Activated T-helper 1 cell treated with anti-CD3 and anti-CD28 coated beads, Interleukin-2, amount 50 U/mL, for 16 hours (primary cell): ENCODE results near the gene CLP1.
"Not testable (repeated sequence)": the region's sequence is repeated elsewhere in the genome, so short reads cannot be mapped to it uniquely, and the experiment has no call there.

ENCODE experiments used
- DNase-seq, 2 donors: peaks; one replicate each; pipeline ENCODE4 v3.0.0-alpha.2; 2020; ENCODE audit warnings: low read depth in 1 of 2, low spot score in 1 of 2

CLP1 gene

DNA sequence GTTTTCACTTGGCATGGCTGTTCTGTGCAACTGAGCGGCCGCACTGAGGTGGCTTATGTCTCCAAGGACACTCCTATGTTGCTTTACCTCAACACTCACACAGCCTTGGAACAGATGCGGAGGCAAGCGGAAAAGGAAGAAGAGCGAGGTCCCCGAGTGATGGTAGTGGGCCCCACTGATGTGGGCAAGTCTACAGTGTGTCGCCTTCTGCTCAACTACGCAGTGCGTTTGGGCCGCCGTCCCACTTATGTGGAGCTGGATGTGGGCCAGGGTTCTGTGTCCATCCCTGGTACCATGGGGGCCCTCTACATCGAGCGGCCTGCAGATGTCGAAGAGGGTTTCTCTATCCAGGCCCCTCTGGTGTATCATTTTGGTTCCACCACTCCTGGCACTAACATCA is 2.1 kb downstream of the CLP1 start:
- no peak for DNase-seq

DNA sequence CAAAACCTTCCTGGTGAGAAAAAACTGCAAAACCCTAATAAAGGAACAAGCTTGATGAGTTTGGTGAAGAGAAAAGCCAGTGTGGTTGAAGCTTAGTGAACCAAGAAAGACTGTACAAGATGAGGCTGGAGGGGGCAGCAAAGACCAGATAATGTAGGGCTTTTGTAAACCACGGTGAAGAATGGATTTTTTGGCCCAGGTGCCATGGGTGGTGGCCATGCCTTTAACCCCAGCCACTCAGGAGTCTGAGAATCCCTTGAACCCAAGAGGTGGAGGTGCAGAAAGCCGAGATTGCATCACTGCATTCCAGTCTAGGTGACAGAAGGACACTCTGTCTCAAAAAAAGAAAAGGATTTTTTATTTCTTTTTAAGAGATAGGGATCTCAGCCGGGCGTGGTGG is 5.3 kb downstream of the CLP1 start:
- no peak for DNase-seq

DNA sequence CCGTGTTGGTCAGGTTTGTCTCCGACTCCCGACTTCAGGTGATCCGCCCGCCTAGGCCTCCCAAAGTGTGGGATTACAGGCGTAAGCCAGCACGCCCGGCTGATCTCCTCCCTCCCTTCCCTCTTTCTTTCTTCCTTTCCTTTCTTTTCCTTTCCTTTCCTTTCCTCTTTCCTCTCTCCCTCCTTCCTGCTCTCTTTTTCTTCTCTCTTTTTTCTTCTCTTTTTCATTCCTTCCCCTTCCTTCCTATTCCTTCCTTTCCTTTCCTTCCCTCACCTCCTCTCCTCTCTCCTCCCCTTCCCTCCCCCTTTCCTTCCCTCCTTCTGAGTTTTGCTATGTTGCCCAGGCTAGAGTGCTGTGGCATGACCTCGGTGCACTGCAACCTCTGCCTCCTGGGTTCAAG is 6.4 kb downstream of the CLP1 start:
- DNase-seq = no peak

DNA sequence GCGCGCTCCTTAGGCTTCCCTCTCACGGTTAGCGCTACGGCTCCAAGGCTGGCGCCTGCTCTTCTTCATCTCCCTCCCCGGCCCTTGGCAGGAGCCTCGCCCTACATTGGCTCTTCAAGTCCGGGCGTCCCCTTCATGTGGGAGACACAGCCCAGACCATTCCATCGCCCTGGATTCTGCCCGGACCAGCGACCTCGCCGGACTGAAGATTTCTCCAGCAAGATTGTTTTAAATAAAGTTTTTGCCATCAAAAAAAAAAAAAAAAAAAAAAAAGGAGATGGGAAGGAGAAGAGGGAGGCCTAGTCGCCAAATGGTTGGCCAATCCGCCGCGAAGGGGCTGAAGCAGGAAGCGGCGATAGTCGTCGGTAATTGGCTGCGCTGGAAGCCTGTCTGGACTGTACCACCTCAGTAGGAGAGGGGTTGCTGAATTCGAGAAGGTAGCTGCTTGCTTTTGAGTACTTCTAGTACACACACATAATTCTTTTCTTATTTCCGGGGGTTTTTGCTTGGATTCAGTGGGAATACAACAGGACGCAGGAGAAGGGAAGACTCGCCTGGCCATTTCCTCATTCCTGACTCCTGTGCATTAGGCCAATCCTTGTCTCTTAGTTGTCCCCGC is 9.7 kb downstream of the CLP1 start:
- DNase-seq = peak; percentile 79 to 89

DNA sequence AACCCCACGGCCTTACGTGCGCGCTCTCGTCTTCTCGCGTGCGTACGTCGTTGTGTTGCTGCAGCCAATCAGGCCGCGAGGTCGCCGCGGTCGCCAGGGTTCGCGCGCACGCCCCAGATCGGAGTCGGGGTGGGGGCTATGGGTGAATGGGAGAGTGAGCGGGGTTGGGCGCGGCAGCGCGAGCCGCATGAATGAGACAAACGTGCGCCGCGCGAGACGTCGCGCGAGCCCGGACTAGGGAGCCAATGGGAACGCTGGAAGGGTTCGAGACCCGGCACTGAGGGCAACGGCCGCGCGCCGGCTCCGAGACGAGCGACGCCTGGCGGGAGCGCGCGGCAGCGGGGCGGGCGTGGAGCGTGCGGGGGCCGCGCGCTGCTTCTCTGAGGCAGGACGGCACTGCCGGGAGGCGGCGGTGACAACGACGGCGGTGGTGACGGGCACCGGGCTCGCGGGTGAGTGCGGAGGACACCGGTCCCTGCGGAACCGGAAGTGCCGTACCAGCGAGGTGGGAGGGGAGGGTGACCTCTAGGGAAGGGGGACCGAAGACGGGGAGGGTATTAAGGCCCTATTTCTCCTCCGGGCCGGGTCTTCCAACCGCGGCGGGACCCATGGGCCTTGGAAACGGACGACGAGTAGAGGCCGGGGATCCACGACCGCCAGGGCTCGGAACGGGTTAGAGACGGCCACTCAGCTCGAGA is 10.3 kb downstream of the CLP1 start, which contains the start of gene ZDHHC5:
ZDHHC5 (plus strand) TSS at position 379 of the 698 bp plus-strand sequence. CDS start 4,977 bp downstream, outside the sequence.
- DNase-seq = peak; percentile 99 to 100

DNA sequence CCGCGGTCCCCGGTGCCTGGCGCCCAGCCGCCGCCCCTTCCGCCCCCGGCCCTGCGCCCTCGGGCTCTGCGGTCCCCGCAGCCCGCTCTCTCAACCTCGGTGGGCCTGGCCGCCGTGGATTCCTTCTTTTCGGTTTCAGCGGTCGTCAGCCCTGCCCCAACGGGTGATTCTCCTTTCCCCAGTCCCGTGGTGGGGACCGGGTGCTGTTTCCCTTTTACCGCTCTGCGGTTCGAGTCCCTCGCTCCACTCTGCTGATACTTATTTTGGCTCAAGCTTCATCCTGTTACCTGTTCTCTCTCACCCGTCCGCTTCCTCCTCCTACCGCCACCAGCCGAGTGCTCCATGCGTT is 10.8 kb downstream of the CLP1 start:
- peak in 1 of 2 donors; percentile 23 for DNase-seq

DNA sequence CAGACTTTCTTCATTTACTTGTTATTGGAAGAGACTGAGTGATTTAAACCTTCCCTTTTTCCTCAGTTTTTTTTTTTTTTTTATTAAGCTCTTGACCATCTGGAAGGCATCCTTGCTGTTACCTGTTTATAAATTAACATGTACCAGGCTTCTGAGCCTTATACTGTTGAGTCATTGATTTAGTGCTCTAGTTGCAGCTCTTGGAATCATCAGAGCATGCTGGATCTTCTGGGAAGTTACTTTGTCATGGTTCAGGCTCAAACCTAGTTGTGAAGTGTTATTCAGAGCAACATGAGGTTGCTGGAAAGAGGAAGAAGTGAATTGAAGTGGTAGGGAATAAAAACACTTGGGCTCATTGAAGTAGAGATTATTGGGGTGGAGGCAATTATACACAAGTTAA is 16.7 kb downstream of the CLP1 start:
- no peak for DNase-seq

DNA sequence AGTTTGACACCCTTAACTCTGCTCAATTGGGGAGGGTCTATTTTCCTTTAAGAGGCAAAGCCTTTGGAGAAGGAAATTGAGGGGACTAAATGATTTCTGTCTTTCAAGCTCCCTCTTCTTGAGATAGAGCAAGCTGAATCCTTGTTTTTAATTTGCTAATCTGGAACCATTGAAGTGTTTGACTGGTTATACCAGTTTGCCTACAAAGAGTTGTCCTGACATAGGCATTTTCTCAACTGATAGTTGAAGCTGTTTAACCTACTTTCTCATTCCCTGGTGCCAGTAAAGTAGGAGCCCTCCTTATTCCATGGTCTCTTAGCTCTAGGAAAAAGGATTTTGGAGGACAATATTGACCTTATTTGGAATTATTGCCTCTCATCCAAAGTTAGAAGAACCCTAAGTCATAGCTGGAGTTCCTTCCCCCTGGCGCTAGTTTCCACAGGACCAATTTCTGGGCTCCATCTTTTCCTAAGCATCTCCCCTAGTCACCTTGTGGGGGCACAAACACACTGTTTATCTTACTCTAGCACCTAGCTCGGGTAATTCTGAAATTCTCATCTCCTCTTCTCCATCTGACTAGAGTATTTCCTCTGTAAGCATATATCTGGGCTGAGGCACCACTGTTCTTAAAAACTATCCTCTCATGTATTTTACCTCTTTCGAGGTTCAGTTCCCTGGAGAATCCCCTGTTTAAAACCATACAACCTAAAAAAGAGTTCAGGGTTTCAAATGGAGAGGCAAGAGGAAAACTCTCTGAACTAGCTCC is 17.8 kb downstream of the CLP1 start:
- no peak for DNase-seq

DNA sequence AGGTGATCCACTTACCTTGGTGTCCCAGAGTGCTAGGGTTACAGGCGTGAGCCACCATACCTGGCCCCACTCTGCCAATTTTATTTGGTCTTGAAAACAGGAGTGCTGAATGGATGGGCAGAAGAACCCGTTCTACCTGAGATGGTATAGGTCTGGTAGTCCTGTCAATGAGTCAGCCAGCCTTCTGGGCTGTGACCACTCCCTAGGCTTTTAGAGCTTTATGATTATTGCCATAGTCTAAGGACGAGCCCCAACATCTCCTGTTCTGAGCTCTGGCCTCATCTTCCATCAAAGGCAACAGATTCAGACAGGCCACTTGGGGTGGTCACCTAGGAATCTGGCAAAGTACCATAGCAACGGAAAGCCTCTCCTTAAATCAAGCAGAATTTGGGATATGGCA is 21.8 kb downstream of the CLP1 start:
- DNase-seq = no peak

DNA sequence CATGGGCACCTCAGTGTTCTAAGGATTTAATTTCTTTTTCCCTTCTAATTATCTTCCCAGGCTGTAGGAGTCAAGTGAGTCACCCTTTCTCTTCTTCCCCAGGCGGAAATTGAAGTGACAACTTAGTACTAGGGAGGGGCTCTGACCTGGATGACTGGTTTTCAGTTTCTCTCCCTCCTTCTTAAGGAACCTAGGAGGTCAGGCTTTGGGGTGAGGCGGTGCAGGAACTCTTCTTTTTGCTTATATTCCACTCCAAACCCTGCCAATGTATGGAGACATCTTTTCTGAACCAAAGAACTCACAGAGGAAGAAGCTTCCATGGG is 23.0 kb downstream of the CLP1 start:
- DNase-seq = no peak

DNA sequence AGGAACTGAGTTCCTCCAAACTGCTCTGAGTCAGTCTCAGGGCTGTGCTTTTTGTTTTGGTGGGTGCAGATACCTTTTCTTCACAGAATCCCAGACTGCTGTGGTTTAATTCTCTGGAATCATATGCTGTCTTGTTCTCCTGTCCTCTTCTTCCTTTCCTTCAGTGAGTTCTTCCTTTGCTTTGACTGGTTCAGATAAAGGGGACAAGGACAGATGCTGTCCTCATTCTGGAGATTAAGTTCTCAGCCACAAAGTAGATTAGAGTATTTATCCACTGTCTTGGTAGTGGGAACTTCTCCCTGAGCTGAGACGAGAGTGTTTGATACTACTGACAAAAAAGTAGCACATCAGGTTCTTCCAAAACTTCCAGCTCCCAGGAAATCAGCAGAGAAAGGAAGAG is 23.6 kb downstream of the CLP1 start:
- DNase-seq = no peak

DNA sequence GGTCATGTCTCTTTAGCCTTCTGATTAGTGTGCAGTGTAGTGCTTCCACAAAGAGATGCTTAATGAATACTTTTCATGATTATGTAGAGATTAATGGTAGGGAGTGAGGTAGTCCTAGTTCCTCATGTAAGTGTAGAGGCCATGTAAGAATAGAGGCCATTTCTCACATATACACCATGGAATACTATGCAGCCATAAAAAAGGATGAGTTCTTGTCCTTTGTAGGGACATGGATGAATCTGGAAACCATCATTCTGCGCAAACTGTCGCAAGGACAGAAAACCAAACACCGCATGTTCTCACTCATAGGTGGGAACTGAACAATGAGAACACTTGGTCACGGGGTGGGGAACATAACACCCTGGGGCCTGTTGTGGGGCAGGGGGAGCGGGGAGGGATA is 32.9 kb downstream of the CLP1 start:
- DNase-seq = not testable (repeated sequence)

DNA sequence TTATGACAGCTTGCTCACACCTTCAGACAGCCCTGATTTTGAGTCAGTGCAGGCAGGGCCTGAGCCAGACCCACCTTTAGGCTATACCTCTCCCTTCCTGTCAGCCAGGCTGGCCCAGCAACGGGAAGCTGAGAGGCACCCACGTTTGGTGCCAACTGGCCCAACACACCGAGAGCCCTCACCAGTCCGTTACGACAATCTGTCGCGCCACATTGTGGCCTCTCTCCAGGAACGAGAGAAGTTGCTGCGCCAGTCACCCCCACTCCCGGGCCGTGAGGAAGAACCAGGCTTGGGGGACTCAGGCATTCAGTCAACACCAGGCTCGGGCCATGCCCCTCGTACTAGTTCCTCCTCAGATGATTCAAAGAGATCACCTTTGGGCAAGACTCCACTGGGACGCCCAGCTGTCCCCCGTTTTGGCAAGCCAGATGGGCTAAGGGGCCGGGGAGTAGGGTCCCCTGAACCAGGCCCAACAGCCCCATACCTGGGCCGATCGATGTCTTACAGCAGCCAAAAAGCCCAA is 41.3 kb downstream of the CLP1 start:
- DNase-seq = no peak

DNA sequence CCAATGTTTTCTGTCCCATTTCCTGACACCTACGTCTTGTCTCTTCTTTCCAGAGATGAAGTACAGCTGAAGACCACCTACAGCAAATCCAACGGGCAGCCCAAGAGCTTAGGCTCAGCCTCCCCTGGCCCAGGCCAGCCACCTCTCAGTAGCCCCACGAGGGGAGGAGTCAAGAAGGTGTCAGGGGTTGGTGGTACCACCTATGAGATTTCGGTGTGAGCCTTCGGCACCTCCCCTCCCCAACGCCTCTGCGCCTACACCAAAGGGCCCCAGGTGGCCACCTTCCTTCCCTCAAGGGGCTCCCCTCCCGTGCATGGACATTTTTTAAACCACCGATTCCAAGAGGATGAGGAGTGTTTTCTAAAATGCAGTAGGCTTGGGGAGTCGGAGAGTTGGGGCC is 42.3 kb downstream of the CLP1 start:
- no peak for DNase-seq

DNA sequence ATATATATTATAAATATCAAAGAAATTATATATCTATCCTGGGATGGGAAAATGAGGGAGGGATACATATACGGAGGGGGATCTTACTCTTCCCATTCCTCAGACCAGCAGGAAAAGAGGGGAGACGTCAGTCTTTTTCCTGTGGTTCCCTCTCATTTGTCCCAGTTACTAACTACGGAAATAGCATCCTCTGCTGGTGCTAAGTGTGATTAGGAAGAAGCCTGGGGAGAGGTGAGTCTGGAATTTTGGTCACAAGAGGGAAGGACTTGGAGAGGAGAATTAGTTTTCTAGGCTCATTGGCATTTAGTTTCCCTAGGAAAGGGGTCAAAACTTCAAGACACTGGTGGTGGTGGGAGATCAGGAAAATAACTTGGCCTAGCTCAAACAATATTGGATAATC is 42.9 kb downstream of the CLP1 start:
- no peak for DNase-seq

DNA sequence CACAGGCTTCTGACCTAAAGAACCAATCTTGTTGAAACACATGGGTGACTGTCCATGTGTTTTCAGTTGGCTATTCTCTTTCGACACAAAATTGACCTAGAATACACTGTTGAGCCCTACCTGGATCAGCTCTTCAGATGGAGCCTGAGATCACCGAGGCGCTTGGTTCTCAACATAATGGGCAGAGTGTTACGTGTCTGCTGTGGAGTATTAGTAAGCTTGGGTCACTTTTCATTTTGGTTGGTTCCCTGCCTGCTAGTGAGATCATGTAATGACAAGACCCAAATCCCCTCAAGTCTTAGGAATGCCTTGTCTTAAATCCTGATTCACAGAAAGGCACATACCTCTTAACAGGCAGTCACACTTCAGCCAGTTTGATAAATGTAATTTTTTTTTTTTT is 45.8 kb downstream of the CLP1 start:
- no peak for DNase-seq

DNA sequence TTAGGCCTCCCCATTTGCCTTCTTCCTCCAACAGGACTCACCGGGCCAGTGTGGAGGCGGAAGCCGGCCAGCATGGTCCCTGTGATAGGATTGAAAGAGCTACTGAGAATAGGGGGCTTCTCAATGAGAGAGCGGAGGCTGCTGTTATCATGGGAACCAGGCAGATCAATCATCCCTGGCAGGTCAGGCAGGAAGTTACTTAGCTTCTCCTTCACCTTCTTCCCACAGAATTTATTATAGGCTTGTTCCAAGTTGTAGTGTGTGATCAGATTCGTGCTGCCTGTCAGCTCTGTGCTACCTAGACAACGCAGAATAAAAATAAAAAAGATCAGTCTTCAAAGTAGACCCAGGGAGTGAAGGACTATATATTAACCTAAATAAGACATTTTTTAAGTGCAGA is 47.4 kb downstream of the CLP1 start:
- DNase-seq = no peak

DNA sequence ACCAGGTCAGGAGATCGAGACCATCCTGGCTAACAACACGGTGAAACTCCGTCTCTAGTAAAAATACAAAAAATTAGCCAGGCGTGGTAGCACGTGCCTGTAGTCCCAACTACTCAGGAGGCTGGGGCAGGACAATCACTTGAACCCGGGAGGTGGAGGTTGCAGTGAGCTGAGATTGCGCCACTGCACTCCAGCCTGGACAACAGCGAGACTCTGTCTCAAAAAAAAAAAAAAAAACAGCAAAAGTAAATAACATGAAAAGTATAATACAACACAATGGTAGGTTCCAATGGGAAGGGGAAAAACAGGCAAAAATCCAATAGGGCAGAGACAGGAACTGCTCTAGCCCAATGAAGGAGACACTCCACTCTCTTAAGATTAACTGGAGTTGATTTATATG is 47.9 kb downstream of the CLP1 start:
- DNase-seq = not testable (repeated sequence)

DNA sequence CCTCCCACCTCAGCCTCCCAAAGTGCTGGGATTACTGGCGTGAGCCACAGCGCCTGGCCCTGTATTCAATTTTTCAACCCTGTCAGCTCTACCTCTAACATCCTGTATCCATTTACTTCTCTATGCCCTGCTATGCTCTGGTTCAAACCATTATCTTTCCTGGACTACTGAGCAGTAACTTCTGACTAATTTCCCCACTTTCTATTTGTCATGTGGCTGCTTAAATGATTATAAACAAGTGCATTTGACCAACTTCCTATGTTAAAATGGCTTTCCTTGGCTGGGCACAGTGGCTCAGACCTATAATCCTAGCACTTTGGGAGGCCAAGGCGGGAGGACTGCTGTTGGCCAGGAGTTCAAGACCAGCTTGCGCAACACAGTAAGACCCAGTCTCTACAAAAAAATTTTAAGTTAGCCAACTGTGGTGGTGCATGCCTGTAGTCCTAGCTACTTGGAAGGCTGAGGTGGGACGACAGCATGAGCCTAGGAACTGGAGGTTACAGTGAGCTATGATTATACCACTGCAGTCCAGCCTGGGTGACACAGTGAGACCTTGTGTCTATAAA is 52.3 kb downstream of the CLP1 start:
- no peak for DNase-seq
